ENCODE data around the gene SIAH2.

DNA sequence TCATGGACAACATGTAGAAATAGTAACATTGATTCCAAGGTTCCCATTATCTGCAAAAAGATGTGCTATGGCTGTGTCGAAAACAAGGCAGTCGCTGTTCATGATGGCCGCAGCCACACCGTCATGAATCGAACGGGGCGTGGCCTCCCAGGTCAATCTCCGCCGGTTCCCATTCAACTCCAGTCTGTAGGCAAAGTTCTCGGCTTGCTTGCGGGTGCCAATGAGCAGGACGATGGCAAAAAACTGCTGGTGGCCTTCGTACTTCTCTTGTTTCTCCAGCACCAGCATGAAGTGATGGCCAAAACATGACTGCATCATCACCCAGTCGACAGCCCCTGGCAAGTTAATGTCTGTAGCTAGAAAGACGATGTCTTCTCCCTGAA, 20.8 kb downstream of the SIAH2 start:
- TF ChIP-seq, protein P1, sequence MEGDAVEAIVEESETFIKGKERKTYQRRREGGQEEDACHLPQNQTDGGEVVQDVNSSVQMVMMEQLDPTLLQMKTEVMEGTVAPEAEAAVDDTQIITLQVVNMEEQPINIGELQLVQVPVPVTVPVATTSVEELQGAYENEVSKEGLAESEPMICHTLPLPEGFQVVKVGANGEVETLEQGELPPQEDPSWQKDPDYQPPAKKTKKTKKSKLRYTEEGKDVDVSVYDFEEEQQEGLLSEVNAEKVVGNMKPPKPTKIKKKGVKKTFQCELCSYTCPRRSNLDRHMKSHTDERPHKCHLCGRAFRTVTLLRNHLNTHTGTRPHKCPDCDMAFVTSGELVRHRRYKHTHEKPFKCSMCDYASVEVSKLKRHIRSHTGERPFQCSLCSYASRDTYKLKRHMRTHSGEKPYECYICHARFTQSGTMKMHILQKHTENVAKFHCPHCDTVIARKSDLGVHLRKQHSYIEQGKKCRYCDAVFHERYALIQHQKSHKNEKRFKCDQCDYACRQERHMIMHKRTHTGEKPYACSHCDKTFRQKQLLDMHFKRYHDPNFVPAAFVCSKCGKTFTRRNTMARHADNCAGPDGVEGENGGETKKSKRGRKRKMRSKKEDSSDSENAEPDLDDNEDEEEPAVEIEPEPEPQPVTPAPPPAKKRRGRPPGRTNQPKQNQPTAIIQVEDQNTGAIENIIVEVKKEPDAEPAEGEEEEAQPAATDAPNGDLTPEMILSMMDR (conservative IDR thresholded peaks at IDR 0.05; ENCODE audit: low read length): no peak
- TF ChIP-seq EZH2phosphoT487 (IDR thresholded peaks at IDR 0.05; ENCODE audit: borderline replicate concordance, low read depth, low read length): no peak

Measured in OCI-LY7 (cell line).